AG04449 (cell line): ENCODE data around the gene FNDC3B.
A peak's percentile ranks its signal among the peaks of the same experiment; 100 is the strongest.

Source experiments
- CTCF ChIA-PET: fragments of 350-600 bp; formaldehyde crosslinking; extraction: SDS; loops from one replicate; lab custom pipeline; 2021; ENCODE audit warnings: antibody characterized with exemption; lab: Yijun Ruan, JAX
- POLR2A ChIA-PET: fragments of 400-600, 350-600 bp; formaldehyde crosslinking; extraction: SDS; loops from one replicate; lab custom pipeline; 2020; ENCODE audit warnings: antibody characterized with exemption, inconsistent platforms; lab: Yijun Ruan, JAX
- DNase-seq: peaks from one replicate; pipeline ENCODE4 v3.0.0-alpha.2; 2010; ENCODE audit warnings: low read depth, low spot score
- H3K4me3 ChIP-seq: 2 replicates; pipeline ENCODE4 v1.5.1; 2011; ENCODE audit warnings: low read depth, mild to moderate bottlenecking, control low read depth, low read length
- TF ChIP-seq, protein P1 (sequence below): IDR thresholded peaks from one replicate; pipeline ENCODE4 v1.5.1; 2011; ENCODE audit warnings: mild to moderate bottlenecking, moderate library complexity, low read length, control low read depth, inconsistent platforms; ENCODE audit not compliant: insufficient read depth; ENCODE audit errors: missing control alignments

FNDC3B gene

DNA sequence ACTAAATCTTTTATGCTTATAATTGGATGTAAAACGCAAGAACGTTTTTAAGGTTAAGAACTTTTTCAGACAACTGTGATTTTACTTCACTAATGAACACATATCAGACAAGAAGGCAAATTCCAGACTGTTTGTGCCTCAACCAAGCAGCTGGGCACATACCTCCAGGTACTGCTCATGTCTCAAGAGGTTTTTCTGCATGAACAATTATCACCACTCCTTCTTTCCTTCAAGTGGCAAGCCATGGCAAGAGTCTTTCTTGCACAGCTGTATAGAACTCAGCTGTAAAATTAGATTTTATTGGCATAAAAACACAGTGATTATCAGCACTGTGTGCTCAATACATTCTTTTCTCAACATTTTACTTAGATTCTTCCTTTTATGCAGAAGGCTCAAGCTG, 64.3 kb downstream of the FNDC3B start:
- POLR2A ChIA-PET, result interaction anchor here (0.9 kb wide), 1 partner anchor 61 kb away, joined by 3 read pairs; no protein-coding TSS in a partner anchor
- TF ChIP-seq, protein P1, sequence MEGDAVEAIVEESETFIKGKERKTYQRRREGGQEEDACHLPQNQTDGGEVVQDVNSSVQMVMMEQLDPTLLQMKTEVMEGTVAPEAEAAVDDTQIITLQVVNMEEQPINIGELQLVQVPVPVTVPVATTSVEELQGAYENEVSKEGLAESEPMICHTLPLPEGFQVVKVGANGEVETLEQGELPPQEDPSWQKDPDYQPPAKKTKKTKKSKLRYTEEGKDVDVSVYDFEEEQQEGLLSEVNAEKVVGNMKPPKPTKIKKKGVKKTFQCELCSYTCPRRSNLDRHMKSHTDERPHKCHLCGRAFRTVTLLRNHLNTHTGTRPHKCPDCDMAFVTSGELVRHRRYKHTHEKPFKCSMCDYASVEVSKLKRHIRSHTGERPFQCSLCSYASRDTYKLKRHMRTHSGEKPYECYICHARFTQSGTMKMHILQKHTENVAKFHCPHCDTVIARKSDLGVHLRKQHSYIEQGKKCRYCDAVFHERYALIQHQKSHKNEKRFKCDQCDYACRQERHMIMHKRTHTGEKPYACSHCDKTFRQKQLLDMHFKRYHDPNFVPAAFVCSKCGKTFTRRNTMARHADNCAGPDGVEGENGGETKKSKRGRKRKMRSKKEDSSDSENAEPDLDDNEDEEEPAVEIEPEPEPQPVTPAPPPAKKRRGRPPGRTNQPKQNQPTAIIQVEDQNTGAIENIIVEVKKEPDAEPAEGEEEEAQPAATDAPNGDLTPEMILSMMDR, result no peak
- H3K4me3 ChIP-seq, result no peak overlapping the region
- DNase-seq, result peak; percentile 66
- CTCF ChIA-PET, result interaction anchor here (0.6 to 1.7 kb wide), 4 partner anchors 11 to 290 kb away, joined by 3 read pairs; no protein-coding TSS in a partner anchor

DNA sequence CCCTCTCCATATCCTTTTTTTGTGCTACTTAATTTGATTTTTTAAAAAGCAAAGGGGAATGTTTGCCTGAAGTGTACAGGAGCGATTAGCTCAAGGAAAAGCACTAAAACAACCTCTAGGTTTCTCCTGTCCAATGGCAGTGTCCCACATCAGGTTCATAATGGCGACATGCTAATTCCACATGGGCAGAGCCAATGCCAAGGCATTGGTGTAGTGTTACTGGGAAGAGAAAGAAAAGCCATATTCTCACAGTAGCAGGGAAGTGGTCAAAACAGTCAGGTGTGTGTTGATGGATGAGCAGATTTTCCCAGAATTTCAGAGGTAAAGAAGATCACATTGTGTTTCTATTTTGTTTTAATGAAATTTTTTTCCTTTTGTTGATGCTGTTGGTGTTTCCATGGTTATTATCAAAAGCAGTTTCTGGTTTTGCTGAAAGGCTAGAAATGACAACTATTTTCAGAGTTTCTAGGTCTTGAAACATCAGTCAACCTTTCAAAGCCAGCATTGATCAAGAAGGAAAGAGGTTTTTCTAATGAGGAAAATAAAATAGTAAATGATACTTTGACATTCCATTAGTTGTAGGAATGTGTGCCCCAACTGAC, 65.2 kb downstream of the FNDC3B start:
- DNase-seq, result no peak
- ChIA-PET CTCF (interaction anchor here (0.6 to 1.3 kb wide), 3 partner anchors 10 to 291 kb away, joined by 3 read pairs; no protein-coding TSS in a partner anchor), POLR2A (interaction anchor here (0.9 kb wide), 1 partner anchor 62 kb away, joined by 3 read pairs; no protein-coding TSS in a partner anchor)
- no peak overlapping the region for H3K4me3 ChIP-seq
- TF ChIP-seq, protein P1, result no peak

DNA sequence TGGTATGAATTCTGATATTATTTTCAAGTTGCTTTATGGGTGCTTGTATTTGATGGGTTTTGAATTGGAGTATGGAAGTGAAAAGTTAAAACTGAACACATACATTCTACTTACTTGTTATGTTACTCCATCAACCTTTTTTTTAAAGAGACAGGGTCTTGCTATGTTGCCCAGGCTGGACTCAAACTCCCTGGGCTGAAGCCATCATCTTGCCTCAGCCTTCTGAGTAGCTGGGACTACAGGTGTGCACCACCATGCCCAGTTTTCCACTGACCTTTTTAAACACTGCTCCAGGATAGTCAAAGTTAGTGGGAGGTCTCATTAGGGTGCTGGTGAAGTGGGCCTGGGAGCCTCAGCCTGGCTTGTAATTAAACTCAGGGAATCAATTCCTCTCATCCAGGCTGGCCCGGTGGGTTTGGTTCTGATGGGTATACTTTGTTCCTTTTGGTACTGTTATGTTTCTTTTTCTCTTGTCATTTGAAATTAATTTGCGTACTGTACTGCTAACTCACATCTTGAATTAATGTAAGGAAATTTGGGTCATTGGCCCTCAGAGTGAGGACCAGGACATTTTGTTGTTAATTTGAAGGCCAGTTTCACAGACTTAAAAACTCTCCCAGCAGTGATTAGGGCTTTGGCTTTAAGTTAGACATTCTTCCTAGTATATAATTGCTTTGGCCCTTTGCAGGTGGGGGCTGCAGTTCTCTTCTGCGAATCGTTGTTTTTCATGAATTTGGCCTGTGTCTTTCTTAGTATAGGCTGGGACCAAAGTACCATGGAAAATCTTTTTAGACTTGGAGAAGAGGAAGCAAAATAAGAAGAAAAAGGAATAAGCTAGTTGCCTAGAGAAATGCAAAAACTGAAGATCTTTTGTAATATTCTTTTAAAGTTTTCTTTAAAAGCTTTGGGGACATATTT, 66.9 kb downstream of the FNDC3B start:
- DNase-seq, result no peak
- ChIA-PET POLR2A (no interaction called here), CTCF (interaction anchor here (0.6 to 1.6 kb wide), 4 partner anchors 13 to 460 kb away, joined by 3 to 6 read pairs (median 3); no protein-coding TSS in a partner anchor)
- TF ChIP-seq, protein P1, result no peak
- no peak overlapping the region for H3K4me3 ChIP-seq

GRCh38 chr3:172106989-172107388, 67.6 kb downstream of the FNDC3B start:
- DNase-seq, result no peak
- H3K4me3 ChIP-seq, result no peak overlapping the region
- POLR2A ChIA-PET, result interaction anchor here (0.6 to 0.7 kb wide), 2 partner anchors 192 to 211 kb away, joined by 3 read pairs; no protein-coding TSS in a partner anchor
- CTCF ChIA-PET, result interaction anchor here (1.1 to 1.6 kb wide), 2 partner anchors 13 to 21 kb away, joined by 3 to 6 read pairs; no protein-coding TSS in a partner anchor
- TF ChIP-seq, protein P1, result no peak

GRCh38 chr3:172107403-172107802, 68.0 kb downstream of the FNDC3B start:
- DNase-seq, result no peak
- ChIA-PET POLR2A (interaction anchor here (0.6 to 1.3 kb wide), 3 partner anchors 10 to 211 kb away, joined by 3 read pairs; no protein-coding TSS in a partner anchor), CTCF (interaction anchor here (1.0 to 1.6 kb wide), 3 partner anchors 12 to 72 kb away, joined by 3 to 6 read pairs (median 3); no protein-coding TSS in a partner anchor)
- H3K4me3 ChIP-seq, result no peak overlapping the region
- TF ChIP-seq, protein P1, result no peak
